ENCODE results near the gene AUTS2.
A peak's percentile ranks its signal among the peaks of the same experiment; 100 is the strongest.

AUTS2 gene

DNA sequence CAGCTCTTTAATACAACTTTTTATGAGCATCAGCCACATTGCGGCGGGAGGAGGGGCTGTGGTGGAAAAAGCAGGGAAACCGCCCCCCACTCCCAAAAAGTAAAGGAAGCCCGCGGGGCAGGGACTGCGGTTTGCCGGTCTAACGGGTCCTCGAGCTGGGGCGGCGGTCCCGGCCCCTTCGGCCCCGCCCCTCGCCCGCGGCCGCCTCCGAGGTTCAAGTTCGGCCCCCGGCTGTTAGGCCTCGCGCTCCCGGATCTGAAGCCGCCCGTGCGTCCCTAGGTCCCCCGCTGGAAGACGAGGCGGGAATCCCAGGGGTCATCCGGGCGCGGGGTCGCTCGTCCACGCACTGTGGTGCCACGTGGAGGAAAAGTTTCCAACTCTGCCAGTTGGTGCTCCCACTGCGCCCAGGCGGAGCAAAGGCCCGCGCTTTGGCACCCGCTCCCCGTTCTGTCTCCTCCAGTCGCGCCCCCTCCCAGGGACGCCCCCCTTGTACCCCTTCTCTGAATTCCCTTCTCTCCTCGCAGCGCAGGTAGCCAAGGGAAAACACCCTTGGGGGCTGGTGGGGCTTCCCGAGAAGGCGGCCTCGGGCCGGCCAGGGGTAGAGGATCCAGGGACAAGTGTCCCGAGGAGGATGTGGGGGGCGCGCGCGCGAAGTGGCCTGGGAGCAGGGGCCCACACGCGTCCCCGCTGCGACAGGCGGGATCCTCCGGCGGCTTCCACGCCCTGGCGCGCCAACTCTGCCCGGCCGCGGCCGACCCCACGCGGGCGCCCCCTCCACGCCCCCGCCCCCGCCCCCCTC lies 798 bp upstream of the AUTS2 start (continued):
- TF ChIP-seq, protein P1, sequence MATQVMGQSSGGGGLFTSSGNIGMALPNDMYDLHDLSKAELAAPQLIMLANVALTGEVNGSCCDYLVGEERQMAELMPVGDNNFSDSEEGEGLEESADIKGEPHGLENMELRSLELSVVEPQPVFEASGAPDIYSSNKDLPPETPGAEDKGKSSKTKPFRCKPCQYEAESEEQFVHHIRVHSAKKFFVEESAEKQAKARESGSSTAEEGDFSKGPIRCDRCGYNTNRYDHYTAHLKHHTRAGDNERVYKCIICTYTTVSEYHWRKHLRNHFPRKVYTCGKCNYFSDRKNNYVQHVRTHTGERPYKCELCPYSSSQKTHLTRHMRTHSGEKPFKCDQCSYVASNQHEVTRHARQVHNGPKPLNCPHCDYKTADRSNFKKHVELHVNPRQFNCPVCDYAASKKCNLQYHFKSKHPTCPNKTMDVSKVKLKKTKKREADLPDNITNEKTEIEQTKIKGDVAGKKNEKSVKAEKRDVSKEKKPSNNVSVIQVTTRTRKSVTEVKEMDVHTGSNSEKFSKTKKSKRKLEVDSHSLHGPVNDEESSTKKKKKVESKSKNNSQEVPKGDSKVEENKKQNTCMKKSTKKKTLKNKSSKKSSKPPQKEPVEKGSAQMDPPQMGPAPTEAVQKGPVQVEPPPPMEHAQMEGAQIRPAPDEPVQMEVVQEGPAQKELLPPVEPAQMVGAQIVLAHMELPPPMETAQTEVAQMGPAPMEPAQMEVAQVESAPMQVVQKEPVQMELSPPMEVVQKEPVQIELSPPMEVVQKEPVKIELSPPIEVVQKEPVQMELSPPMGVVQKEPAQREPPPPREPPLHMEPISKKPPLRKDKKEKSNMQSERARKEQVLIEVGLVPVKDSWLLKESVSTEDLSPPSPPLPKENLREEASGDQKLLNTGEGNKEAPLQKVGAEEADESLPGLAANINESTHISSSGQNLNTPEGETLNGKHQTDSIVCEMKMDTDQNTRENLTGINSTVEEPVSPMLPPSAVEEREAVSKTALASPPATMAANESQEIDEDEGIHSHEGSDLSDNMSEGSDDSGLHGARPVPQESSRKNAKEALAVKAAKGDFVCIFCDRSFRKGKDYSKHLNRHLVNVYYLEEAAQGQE (tag by site-specific recombination; IDR thresholded peaks at IDR 0.05) = peak; percentile 35; the same call in 1 of the 2 replicates
- peak; percentile 48; the same call in 1 of the 2 replicates for TF ChIP-seq ZNF600 (tag by site-specific recombination; IDR thresholded peaks at IDR 0.05)
- TF ChIP-seq KLF9 (tag by site-specific recombination; IDR thresholded peaks at IDR 0.05; ENCODE audit: low read depth) = peak; percentile 87
- peak; percentile 75 for TF ChIP-seq IKZF3 (tag by site-specific recombination; IDR thresholded peaks at IDR 0.05)
- TF ChIP-seq, protein P2, sequence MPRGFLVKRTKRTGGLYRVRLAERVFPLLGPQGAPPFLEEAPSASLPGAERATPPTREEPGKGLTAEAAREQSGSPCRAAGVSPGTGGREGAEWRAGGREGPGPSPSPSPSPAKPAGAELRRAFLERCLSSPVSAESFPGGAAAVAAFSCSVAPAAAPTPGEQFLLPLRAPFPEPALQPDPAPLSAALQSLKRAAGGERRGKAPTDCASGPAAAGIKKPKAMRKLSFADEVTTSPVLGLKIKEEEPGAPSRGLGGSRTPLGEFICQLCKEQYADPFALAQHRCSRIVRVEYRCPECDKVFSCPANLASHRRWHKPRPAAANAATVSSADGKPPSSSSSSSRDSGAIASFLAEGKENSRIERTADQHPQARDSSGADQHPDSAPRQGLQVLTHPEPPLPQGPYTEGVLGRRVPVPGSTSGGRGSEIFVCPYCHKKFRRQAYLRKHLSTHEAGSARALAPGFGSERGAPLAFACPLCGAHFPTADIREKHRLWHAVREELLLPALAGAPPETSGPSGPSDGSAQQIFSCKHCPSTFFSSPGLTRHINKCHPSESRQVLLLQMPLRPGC (tag by site-specific recombination; IDR thresholded peaks at IDR 0.05) = peak; percentile 30; the same call in 1 of the 2 replicates
- TF ChIP-seq SP2 (tag by site-specific recombination; IDR thresholded peaks at IDR 0.05) = peak; percentile 79
- peak; percentile 65; the same call in 1 of the 2 replicates for TF ChIP-seq KLF10 (tag by site-specific recombination; IDR thresholded peaks at IDR 0.05)
- TF ChIP-seq, protein P3, sequence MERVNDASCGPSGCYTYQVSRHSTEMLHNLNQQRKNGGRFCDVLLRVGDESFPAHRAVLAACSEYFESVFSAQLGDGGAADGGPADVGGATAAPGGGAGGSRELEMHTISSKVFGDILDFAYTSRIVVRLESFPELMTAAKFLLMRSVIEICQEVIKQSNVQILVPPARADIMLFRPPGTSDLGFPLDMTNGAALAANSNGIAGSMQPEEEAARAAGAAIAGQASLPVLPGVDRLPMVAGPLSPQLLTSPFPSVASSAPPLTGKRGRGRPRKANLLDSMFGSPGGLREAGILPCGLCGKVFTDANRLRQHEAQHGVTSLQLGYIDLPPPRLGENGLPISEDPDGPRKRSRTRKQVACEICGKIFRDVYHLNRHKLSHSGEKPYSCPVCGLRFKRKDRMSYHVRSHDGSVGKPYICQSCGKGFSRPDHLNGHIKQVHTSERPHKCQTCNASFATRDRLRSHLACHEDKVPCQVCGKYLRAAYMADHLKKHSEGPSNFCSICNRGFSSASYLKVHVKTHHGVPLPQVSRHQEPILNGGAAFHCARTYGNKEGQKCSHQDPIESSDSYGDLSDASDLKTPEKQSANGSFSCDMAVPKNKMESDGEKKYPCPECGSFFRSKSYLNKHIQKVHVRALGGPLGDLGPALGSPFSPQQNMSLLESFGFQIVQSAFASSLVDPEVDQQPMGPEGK (tag by site-specific recombination; IDR thresholded peaks at IDR 0.05) = peak; percentile 94
- peak; percentile 89 for TF ChIP-seq KLF16 (tag by site-specific recombination; IDR thresholded peaks at IDR 0.05)
- TF ChIP-seq, protein P4, sequence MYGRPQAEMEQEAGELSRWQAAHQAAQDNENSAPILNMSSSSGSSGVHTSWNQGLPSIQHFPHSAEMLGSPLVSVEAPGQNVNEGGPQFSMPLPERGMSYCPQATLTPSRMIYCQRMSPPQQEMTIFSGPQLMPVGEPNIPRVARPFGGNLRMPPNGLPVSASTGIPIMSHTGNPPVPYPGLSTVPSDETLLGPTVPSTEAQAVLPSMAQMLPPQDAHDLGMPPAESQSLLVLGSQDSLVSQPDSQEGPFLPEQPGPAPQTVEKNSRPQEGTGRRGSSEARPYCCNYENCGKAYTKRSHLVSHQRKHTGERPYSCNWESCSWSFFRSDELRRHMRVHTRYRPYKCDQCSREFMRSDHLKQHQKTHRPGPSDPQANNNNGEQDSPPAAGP (tag by site-specific recombination; IDR thresholded peaks at IDR 0.05) = peak; percentile 35; the same call in 1 of the 2 replicates
- TF ChIP-seq ZNF174 (tag by site-specific recombination; IDR thresholded peaks at IDR 0.05) = no peak
- TF ChIP-seq ZNF843 (tag by site-specific recombination; IDR thresholded peaks at IDR 0.05) = 0 out of 2 replicates have a peak, but pooled peaks have one; percentile 33
- TF ChIP-seq ZNF707 (tag by site-specific recombination; IDR thresholded peaks at IDR 0.05) = no peak
- peak; percentile 97 for TF ChIP-seq KLF1 (tag by site-specific recombination; IDR thresholded peaks at IDR 0.05)
- TF ChIP-seq SP7 (tag by site-specific recombination; IDR thresholded peaks at IDR 0.05) = peak; percentile 72
- TF ChIP-seq ZNF146 (tag by site-specific recombination; IDR thresholded peaks at IDR 0.05) = peak; percentile 2; the same call in 1 of the 2 replicates
- peak; percentile 93 for TF ChIP-seq ZXDB (tag by site-specific recombination; IDR thresholded peaks at IDR 0.05)
- TF ChIP-seq ZNF132 (tag by site-specific recombination; IDR thresholded peaks at IDR 0.05; ENCODE audit: borderline replicate concordance) = no peak
- TF ChIP-seq, protein P5, sequence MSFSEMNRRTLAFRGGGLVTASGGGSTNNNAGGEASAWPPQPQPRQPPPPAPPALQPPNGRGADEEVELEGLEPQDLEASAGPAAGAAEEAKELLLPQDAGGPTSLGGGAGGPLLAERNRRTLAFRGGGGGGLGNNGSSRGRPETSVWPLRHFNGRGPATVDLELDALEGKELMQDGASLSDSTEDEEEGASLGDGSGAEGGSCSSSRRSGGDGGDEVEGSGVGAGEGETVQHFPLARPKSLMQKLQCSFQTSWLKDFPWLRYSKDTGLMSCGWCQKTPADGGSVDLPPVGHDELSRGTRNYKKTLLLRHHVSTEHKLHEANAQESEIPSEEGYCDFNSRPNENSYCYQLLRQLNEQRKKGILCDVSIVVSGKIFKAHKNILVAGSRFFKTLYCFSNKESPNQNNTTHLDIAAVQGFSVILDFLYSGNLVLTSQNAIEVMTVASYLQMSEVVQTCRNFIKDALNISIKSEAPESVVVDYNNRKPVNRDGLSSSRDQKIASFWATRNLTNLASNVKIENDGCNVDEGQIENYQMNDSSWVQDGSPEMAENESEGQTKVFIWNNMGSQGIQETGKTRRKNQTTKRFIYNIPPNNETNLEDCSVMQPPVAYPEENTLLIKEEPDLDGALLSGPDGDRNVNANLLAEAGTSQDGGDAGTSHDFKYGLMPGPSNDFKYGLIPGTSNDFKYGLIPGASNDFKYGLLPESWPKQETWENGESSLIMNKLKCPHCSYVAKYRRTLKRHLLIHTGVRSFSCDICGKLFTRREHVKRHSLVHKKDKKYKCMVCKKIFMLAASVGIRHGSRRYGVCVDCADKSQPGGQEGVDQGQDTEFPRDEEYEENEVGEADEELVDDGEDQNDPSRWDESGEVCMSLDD (tag by site-specific recombination; IDR thresholded peaks at IDR 0.05) = peak; percentile 97
- TF ChIP-seq YY1 (tag by site-specific recombination; IDR thresholded peaks at IDR 0.05) = 0 out of 2 replicates have a peak, but pooled peaks have one; percentile 27
- no peak for TF ChIP-seq ZNF514 (tag by site-specific recombination; IDR thresholded peaks at IDR 0.05)
- no peak for TF ChIP-seq TCF7L2 (IDR thresholded peaks at IDR 0.05; ENCODE audit: borderline replicate concordance, low read depth, low read length)
- peak; percentile 51; the same call in 1 of the 2 replicates for TF ChIP-seq ZSCAN30 (tag by site-specific recombination; IDR thresholded peaks at IDR 0.05)
- TF ChIP-seq, protein P6, sequence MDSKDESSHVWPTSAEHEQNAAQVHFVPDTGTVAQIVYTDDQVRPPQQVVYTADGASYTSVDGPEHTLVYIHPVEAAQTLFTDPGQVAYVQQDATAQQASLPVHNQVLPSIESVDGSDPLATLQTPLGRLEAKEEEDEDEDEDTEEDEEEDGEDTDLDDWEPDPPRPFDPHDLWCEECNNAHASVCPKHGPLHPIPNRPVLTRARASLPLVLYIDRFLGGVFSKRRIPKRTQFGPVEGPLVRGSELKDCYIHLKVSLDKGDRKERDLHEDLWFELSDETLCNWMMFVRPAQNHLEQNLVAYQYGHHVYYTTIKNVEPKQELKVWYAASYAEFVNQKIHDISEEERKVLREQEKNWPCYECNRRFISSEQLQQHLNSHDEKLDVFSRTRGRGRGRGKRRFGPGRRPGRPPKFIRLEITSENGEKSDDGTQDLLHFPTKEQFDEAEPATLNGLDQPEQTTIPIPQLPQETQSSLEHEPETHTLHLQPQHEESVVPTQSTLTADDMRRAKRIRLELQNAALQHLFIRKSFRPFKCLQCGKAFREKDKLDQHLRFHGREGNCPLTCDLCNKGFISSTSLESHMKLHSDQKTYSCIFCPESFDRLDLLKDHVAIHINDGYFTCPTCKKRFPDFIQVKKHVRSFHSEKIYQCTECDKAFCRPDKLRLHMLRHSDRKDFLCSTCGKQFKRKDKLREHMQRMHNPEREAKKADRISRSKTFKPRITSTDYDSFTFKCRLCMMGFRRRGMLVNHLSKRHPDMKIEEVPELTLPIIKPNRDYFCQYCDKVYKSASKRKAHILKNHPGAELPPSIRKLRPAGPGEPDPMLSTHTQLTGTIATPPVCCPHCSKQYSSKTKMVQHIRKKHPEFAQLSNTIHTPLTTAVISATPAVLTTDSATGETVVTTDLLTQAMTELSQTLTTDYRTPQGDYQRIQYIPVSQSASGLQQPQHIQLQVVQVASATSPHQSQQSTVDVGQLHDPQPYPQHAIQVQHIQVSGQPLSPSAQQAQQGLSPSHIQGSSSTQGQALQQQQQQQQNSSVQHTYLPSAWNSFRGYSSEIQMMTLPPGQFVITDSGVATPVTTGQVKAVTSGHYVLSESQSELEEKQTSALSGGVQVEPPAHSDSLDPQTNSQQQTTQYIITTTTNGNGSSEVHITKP (tag by site-specific recombination; IDR thresholded peaks at IDR 0.05) = 0 out of 2 replicates have a peak, but pooled peaks have one; percentile 25
